ENCODE data around the gene PEX7. TPM values are rescaled to one million over a fixed set of nuclear protein-coding genes. Genes with fewer than 3 reads are reported as not detected.

The PEX7 gene
- total and polyA plus RNA-seq, 2 donors (not counting 1 experiment from before 2014, with no cell fraction given) = 10.2 to 18.0 TPM

DNA sequence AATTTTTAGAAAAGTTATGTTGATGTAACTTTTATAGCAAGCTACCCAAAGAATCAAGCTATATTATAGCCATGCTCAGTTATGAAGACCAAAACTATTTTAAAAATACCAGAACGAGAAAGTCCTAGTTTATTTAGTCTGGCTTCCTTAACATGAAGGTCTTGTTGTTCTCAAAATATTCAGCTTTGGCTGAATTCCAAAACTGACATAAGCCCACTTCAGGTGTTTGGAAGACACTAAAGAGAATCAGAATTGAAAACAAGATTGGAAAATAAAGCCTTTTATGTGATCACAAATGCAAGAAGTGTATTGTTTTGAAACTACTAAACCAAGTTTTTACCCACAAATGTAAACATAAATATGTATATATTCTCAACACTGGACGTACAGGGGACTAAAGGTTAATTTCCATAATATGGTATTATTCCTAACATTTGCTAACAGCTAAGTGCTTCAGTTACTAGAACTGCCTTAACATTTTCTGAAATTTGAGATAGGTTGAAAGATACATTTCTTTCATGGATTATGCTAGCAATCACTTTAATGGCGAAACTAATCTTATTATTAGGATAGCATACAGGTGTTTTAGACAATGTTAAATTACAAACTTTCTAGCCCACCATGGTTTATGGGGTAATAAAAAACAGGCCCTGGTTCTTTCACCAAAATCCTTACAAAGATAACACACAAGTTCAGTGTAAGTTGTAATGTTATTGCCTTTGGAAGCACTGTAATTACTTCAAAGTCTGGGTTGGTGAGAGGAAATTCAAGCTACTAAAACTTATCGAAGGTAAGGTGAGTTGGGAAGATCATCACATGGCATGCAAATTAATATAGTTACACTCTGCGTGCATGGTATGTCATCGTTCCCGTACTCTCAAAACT lies 31.7 kb upstream of the PEX7 start:
- TF ChIP-seq, protein P1, sequence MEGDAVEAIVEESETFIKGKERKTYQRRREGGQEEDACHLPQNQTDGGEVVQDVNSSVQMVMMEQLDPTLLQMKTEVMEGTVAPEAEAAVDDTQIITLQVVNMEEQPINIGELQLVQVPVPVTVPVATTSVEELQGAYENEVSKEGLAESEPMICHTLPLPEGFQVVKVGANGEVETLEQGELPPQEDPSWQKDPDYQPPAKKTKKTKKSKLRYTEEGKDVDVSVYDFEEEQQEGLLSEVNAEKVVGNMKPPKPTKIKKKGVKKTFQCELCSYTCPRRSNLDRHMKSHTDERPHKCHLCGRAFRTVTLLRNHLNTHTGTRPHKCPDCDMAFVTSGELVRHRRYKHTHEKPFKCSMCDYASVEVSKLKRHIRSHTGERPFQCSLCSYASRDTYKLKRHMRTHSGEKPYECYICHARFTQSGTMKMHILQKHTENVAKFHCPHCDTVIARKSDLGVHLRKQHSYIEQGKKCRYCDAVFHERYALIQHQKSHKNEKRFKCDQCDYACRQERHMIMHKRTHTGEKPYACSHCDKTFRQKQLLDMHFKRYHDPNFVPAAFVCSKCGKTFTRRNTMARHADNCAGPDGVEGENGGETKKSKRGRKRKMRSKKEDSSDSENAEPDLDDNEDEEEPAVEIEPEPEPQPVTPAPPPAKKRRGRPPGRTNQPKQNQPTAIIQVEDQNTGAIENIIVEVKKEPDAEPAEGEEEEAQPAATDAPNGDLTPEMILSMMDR (conservative IDR thresholded peaks at IDR 0.05 in 1 of 2, IDR thresholded peaks at IDR 0.05 in 1 of 2; ENCODE audit: low read depth in 1 of 2, low read length in 2 of 2) = no peak
- no peak for TF ChIP-seq EZH2 (IDR thresholded peaks at IDR 0.05; ENCODE audit: low read length, missing control alignments)
- H3K4me2 ChIP-seq (ENCODE audit: extremely low read depth, insufficient read depth, low read length) = peak overlapping the region; percentile 89
- H3K79me2 ChIP-seq (ENCODE audit: control insufficient read depth, insufficient read depth, low read length) = peaks cover 55% of the 10 kb centered on the region
- no peaks in the 10 kb centered on the region for H4K20me1 ChIP-seq (ENCODE audit: control insufficient read depth, extremely low read depth, insufficient read depth, low read length)
- no peaks in the 10 kb centered on the region for H3K27me3 ChIP-seq (ENCODE audit: control insufficient read depth, insufficient read depth, low read length)
- DNase-seq (ENCODE audit: low read depth in 2 of 2) = peak in 1 of 2 donors; percentile 28
- H3K36me3 ChIP-seq (ENCODE audit: control insufficient read depth, insufficient read depth, low read length) = no peaks in the 10 kb centered on the region
- peak overlapping the region; percentile 81 for H3K27ac ChIP-seq (ENCODE audit: insufficient read depth, low read length)
- H3K4me1 ChIP-seq (ENCODE audit: control insufficient read depth, extremely low read depth, insufficient read depth, low read length) = peaks cover 15% of the 10 kb centered on the region
- H3K9me3 ChIP-seq (ENCODE audit: control insufficient read depth, insufficient read depth, low read depth, low read length) = no peaks in the 10 kb centered on the region
- H3K4me3 ChIP-seq (replicated peaks in 1 of 4; ENCODE audit: control extremely low read depth in 1 of 4, insufficient read depth in 1 of 4, low read depth in 3 of 4, low read length in 4 of 4) = peak overlapping the region; percentile 51 to 93 (median 87)
- H2AFZ ChIP-seq (ENCODE audit: low read length) = no peak overlapping the region
- peak overlapping the region; percentile 32 for H3K9ac ChIP-seq (ENCODE audit: insufficient read depth, low read length)

DNA sequence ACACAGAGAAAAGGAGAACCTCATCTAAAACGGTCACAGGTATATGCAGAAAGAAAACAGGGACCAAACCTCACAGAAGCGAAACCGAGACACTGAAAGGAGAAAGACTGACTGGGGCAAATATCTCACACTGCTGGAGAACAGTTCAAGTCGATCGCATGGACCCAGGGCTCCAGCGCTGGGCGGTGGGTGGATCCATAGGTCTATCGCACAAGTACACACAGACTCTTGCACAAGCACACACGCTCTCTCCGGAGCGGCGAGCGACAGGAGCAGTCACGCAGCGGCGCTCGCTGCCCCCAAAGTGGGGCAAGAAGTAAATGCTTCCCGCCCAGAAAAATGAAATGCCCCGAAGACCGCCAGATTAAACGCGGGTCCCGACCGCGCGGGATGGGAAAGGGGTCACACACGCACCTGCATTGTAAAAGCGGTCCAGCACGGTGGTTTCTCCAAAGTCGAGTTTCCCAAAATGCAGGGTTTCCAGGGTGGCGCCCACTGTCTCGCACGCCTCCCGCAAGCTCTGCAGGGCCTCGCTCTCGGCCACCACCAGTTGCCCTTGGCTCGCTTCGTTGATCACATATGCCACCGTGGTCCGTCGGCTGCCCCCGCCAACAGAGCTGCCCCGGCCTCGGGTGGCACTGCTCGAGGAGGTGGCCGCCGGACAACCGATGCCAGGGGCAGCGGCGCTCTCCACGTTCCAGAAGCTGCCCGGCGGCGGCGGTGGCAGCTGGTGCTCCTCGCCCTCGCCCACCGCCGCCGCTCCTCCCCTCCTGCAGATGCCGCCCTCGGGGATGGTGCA lies 30.9 kb upstream of the PEX7 start:
- Histone ChIP-seq H3K4me3 (replicated peaks in 1 of 4; ENCODE audit: control extremely low read depth in 1 of 4, insufficient read depth in 1 of 4, low read depth in 3 of 4, low read length in 4 of 4) (peak overlapping the region; percentile 51 to 93 (median 87)), H3K9me3 (ENCODE audit: control insufficient read depth, insufficient read depth, low read depth, low read length) (no peaks in the 10 kb centered on the region), H3K27me3 (ENCODE audit: control insufficient read depth, insufficient read depth, low read length) (no peaks in the 10 kb centered on the region), H3K4me1 (ENCODE audit: control insufficient read depth, extremely low read depth, insufficient read depth, low read length) (peaks cover 15% of the 10 kb centered on the region), H3K27ac (ENCODE audit: insufficient read depth, low read length) (peak overlapping the region; percentile 81), H3K4me2 (ENCODE audit: extremely low read depth, insufficient read depth, low read length) (peak overlapping the region; percentile 89), H3K9ac (ENCODE audit: insufficient read depth, low read length) (peak overlapping the region; percentile 91), H2AFZ (ENCODE audit: low read length) (no peak overlapping the region), H3K79me2 (ENCODE audit: control insufficient read depth, insufficient read depth, low read length) (peaks cover 48% of the 10 kb centered on the region), H3K36me3 (ENCODE audit: control insufficient read depth, insufficient read depth, low read length) (no peaks in the 10 kb centered on the region), H4K20me1 (ENCODE audit: control insufficient read depth, extremely low read depth, insufficient read depth, low read length) (no peaks in the 10 kb centered on the region)
- peak; percentile 59 to 75 for DNase-seq (ENCODE audit: low read depth in 2 of 2)
- TF ChIP-seq EZH2 (IDR thresholded peaks at IDR 0.05; ENCODE audit: low read length, missing control alignments) = no peak
- TF ChIP-seq, protein P1 (conservative IDR thresholded peaks at IDR 0.05 in 1 of 2, IDR thresholded peaks at IDR 0.05 in 1 of 2; ENCODE audit: low read depth in 1 of 2, low read length in 2 of 2) = no peak

DNA sequence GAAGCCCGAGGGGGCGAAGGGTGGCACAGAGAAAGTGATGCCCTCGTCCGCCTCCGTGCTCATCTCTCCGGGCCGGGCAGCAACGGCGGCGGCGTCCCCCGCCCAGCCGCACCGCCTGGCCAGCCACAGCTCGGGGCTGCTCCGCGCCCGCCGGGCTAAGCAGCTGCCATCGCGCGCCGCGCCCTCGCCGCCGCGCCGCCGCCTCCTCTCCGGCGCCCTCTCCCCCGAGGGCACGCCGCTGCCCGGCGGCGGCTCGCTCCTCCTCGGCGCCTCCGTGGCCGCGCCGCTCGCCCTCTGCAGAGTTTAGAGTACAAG lies 30.3 kb upstream of the PEX7 start:
- Histone ChIP-seq H3K9ac (ENCODE audit: insufficient read depth, low read length) (peak overlapping the region; percentile 91), H3K4me1 (ENCODE audit: control insufficient read depth, extremely low read depth, insufficient read depth, low read length) (peaks cover 13% of the 10 kb centered on the region), H2AFZ (ENCODE audit: low read length) (no peak overlapping the region), H3K4me2 (ENCODE audit: extremely low read depth, insufficient read depth, low read length) (peak overlapping the region; percentile 70), H3K36me3 (ENCODE audit: control insufficient read depth, insufficient read depth, low read length) (no peaks in the 10 kb centered on the region), H4K20me1 (ENCODE audit: control insufficient read depth, extremely low read depth, insufficient read depth, low read length) (no peaks in the 10 kb centered on the region), H3K9me3 (ENCODE audit: control insufficient read depth, insufficient read depth, low read depth, low read length) (no peaks in the 10 kb centered on the region), H3K27ac (ENCODE audit: insufficient read depth, low read length) (peak overlapping the region; percentile 88), H3K27me3 (ENCODE audit: control insufficient read depth, insufficient read depth, low read length) (no peaks in the 10 kb centered on the region), H3K79me2 (ENCODE audit: control insufficient read depth, insufficient read depth, low read length) (peaks cover 43% of the 10 kb centered on the region), H3K4me3 (replicated peaks in 1 of 4; ENCODE audit: control extremely low read depth in 1 of 4, insufficient read depth in 1 of 4, low read depth in 3 of 4, low read length in 4 of 4) (peak overlapping the region; percentile 51 to 93 (median 87))
- DNase-seq (ENCODE audit: low read depth in 2 of 2) = no peak
- no peak for TF ChIP-seq EZH2 (IDR thresholded peaks at IDR 0.05; ENCODE audit: low read length, missing control alignments)
- TF ChIP-seq, protein P1 (conservative IDR thresholded peaks at IDR 0.05 in 1 of 2, IDR thresholded peaks at IDR 0.05 in 1 of 2; ENCODE audit: low read depth in 1 of 2, low read length in 2 of 2) = no peak

Data from fibroblast of lung (primary cell).